GM12865 (cell line): Measurements from ENCODE around the gene GDI2.

Source experiments
- DNase-seq: peaks from one replicate; pipeline ENCODE4 v3.0.0; 2010; ENCODE audit warnings: low read depth
- H3K4me3 ChIP-seq: 2 replicates; pipeline ENCODE4 v1.5.1; 2011; ENCODE audit warnings: mild to moderate bottlenecking, low read depth, low read length, control low read depth
- CTCF ChIP-seq: IDR thresholded peaks from 2 replicates; pipeline ENCODE4 v1.5.1; 2011; ENCODE audit warnings: low read length, control low read depth, low read depth, inconsistent platforms; ENCODE audit not compliant: insufficient read depth; ENCODE audit errors: missing control alignments

GDI2 gene

DNA sequence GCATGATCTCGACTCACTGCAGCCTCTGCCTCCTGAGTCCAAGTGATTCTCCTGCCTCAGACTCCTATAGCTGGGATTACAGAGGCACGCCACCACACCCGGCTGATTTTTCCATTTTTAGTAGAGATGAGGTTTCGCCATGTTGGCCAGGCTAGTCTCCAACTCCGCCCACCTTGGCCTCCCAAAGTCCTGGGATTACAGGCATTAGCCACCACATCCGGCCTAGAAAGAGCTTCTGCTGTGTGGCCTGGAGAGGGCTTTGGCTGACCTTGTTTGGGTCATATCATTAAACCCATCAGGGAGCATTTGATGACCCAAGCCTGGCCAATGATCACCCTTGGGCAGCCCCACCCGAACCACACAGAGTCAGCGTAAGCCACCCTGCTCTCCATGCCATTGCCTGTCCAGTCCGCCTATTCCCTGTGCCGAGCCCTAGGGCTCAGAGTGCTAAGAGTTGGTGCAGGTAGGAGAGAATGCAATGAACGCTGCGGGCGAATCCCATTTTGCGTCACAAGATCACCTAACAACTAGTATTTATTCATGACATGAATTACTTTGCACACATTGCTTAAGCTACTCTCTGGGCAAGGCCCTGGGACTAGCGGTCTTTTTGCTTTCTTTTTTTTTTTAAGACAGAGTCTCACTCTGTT lies 22.3 kb upstream of the GDI2 start:
- H3K4me3 ChIP-seq = no peak overlapping the region
- DNase-seq = no peak
- TF ChIP-seq CTCF = no peak

GRCh38 chr10:5833814-5834213 lies 20.6 kb upstream of the GDI2 start:
- no peak for DNase-seq
- no peak for TF ChIP-seq CTCF
- H3K4me3 ChIP-seq = no peak overlapping the region

DNA sequence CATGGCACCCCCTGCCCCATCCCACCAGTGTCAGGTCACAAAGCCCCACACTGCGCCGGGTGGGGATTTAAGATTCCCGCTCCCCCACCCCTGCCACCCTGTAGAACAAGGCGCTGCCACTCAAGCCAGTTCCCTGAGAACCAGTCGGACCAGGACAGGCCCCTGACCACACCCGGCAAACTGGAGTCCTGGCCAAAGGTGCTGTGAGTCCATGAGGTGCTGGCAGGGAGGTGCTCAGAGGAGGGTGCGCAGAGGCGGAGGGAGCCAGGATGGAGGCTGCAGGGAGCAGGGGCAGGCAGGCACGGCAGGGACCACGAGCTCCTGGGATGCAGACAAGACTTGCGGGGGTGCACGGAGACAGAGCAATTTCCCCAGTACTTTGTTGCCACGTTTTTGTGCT lies 19.7 kb upstream of the GDI2 start:
- DNase-seq = no peak
- H3K4me3 ChIP-seq = no peak overlapping the region
- TF ChIP-seq CTCF = no peak

- no peak for DNase-seq
- no peak for TF ChIP-seq CTCF
- H3K4me3 ChIP-seq = no peak overlapping the region
Observed at GRCh38 chr10:5831446-5831782, 18.2 kb upstream of the GDI2 start.

DNA sequence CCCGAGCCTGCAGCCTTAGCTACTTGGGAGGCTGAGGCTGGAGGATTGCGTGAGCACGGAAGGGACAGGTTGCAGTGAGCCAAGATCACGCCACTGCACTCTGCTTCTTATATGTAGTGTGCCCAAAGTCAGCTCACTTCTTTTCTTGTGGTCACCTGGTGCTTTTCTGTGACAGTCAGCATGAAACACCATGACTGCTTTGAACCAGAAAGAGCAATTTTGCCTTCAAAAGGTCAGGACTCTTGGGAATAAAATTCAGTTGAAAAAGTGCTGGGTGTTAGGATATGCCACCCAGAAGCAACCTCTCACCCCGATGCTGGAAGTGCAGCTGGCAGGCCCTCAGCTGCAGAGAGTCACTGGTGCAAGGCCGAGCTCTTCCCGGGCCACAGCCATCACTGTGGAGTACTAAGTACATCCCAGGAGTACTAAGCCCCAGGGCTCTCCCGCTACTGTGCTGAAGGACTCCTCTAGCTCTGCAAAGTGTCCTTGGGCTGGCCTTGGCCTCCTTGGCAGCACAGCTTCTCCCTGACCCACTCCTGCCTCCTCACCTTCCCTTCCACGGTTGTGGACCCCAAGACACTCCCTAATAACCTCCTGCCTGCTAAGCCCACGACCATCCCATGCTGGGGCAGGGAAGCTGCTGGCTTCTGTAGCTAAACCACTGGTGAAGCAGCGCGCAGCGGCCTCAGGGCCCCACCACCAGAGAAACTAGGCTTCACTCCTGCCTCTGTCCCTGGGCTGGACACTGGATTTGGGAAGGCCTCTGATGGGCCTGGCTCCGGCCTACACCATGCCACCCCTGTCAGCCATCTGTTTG lies 17.6 kb upstream of the GDI2 start:
- DNase-seq = peak; percentile 51
- no peak overlapping the region for H3K4me3 ChIP-seq
- no peak for TF ChIP-seq CTCF

- no peak overlapping the region for H3K4me3 ChIP-seq
- DNase-seq = no peak
- TF ChIP-seq CTCF = no peak
Observed at GRCh38 chr10:5829267-5829666, 16.0 kb upstream of the GDI2 start.
